GM12875 (cell line): Measurements from ENCODE around the gene MBD3L5.
"Not testable (repeated sequence)": the region's sequence is repeated elsewhere in the genome, so short reads cannot be mapped to it uniquely, and the experiment has no call there.

Source experiments
- H3K4me3 ChIP-seq: one replicate; pipeline ENCODE4 v1.5.1; 2011; ENCODE audit warnings: low read depth, low read length, control low read depth
- TF ChIP-seq, protein P1 (sequence below): IDR thresholded peaks from 2 replicates; pipeline ENCODE4 v1.5.1; 2011; ENCODE audit warnings: low read depth, mild to moderate bottlenecking, control low read depth, inconsistent platforms, low read length, moderate library complexity, borderline replicate concordance; ENCODE audit not compliant: insufficient read depth

MBD3L5 gene

GRCh38 chr19:7063339-7063738 lies 33.0 kb downstream of the MBD3L5 start:
- H3K4me3 ChIP-seq: no peak overlapping the region
- TF ChIP-seq, protein P1, sequence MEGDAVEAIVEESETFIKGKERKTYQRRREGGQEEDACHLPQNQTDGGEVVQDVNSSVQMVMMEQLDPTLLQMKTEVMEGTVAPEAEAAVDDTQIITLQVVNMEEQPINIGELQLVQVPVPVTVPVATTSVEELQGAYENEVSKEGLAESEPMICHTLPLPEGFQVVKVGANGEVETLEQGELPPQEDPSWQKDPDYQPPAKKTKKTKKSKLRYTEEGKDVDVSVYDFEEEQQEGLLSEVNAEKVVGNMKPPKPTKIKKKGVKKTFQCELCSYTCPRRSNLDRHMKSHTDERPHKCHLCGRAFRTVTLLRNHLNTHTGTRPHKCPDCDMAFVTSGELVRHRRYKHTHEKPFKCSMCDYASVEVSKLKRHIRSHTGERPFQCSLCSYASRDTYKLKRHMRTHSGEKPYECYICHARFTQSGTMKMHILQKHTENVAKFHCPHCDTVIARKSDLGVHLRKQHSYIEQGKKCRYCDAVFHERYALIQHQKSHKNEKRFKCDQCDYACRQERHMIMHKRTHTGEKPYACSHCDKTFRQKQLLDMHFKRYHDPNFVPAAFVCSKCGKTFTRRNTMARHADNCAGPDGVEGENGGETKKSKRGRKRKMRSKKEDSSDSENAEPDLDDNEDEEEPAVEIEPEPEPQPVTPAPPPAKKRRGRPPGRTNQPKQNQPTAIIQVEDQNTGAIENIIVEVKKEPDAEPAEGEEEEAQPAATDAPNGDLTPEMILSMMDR: no peak

- TF ChIP-seq, protein P1: no peak
- no peak overlapping the region for H3K4me3 ChIP-seq
These were observed 33.5 kb downstream of the MBD3L5 start for GRCh38 chr19:7063764-7064418.

- not testable (repeated sequence) for H3K4me3 ChIP-seq
These were observed 36.7 kb downstream of the MBD3L5 start for GRCh38 chr19:7067122-7067521.

DNA sequence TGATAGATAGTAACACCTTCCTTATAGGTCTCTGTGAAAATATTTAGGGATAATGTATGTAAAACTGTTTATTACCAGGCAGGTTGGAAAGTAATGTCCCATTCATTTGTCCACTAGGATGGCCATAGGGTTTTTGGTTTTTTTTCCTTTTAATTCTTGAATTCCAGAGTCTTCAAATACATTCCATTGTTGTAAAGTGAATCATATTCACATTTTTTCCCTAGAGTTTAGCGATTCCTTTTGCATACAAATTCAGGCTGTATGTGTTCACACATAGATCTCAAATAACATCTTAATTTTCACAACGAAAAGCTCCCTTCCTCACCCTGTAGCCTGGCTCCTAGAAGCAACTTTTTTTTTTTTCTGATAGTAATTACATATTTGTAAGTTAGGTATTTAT lies 37.3 kb downstream of the MBD3L5 start:
- no peak overlapping the region for H3K4me3 ChIP-seq
- TF ChIP-seq, protein P1: no peak

GRCh38 chr19:7068599-7068998 lies 38.2 kb downstream of the MBD3L5 start:
- TF ChIP-seq, protein P1: no peak
- peak overlapping the region; percentile 6 for H3K4me3 ChIP-seq

- peak within 1 kb of the TSS; percentile 91 for H3K4me3 ChIP-seq
- TF ChIP-seq, protein P1: no peak
These were observed 38.9 kb downstream of the MBD3L5 start, which contains the start of gene ZNF557 for GRCh38 chr19:7069042-7069903. Gene ZNF557 (plus strand): TSS chr19:7069703. CDS start chr19:7075075, 5,372 bp downstream.

GRCh38 chr19:7069904-7070226 lies 39.5 kb downstream of the MBD3L5 start:
- peak overlapping the region; percentile 91 for H3K4me3 ChIP-seq
- TF ChIP-seq, protein P1: no peak
